GM19035 (cell line): ENCODE results near the gene MTLN.
A peak's percentile ranks its signal among the peaks of the same experiment; 100 is the strongest.
"Not testable (repeated sequence)": the region's sequence is repeated elsewhere in the genome, so short reads cannot be mapped to it uniquely, and the experiment has no call there.

ENCODE experiments used
- ATAC-seq: cut with Tn5 transposase; IDR thresholded peaks from one replicate; pipeline ENCODE4 v1.9.1; 2021; ENCODE audit not compliant: unreplicated experiment

The MTLN gene

DNA sequence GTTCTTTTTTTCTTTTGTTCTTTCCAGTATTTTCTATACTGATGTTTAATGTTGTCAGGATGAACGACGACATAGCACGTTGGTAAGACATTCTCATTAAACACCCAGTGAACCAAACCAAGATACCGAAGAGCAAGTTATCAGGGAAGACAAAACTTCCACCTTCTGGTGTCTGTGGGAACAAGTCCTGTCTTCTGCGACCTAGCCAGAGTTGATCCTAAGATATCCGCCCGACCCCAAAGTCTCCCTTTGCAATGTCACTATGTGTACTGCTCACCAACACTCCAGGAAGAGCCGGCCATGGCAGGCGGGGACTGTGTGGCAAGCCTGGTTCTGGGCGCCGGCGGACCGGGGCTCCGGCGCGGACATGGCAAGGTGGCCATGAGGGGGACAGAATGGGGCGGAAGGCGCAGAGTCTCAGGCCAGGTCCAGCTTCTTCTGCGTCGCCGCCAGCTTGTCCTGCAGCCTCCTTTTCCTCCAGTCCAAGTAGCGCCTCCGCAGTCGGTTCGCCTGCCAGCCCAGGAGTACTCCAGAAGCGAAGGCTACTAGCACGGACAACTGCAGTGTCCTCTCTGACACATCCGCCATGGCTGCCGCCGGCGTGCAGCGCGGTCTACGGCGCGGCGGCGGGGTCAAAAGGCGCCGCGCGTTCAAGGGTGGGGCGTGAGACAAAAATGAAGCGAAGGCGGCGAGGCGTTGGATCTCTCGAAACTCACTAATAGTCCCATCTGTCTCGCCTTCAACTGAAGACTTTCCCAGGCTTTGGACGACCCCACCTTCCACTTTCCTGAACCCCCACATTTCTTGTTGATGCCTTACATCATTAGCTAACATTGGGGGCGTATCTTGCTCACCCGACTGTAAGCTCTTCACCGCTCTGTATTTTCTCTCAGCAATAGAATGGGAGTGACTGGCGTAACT is at the start of gene MTLN:
Gene MTLN, minus strand, starts transcription at position 610 of the 921 bp plus-strand sequence. Its CDS starts 22 bp downstream, at position 588.
- peak; percentile 91 for ATAC-seq

DNA sequence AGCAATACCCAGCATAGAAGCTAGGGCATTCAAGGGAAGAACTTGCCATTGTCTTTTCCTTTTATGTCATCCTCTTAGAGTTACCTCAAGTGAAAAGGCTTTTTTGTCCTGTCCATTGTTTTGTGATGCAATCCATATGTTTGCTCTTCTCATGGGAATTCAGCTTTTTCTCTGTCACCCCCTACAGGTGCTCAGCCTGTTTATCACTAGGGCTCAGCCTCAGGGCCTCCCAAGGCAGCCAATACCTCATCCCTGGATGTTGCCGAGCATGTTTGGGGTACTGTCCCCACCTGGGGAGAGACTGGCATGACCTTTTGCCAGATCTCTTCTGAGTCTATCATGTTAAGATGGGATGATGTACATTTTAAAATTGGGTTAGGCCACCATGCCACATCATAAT is 49.6 kb upstream of the MTLN start:
- ATAC-seq, result not testable (repeated sequence)

GRCh38 chr2:110248081-110248795 is 35.9 kb upstream of the MTLN start:
- ATAC-seq, result not testable (repeated sequence)

- ATAC-seq, result not testable (repeated sequence)
These were observed 33.4 kb upstream of the MTLN start for GRCh38 chr2:110245488-110246435.

DNA sequence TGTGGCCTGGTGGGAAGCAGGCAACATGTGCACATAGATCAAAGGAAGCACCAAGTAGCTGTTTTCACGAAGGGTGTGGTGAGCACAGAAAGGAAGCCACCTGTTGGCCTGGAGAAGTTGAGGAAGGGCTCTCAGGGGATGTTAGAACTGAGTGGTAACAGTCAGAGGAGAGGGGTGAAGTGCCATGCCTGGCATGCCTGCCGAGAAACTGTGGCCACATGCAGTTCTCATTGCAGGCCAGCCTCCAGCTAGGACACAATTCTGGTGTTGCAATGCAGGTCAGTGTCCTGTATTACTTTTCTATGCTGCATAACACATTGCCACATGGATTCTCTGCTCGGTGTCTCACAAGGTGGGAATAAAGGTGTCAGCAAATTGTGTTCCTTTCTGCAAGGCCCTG is 30.9 kb upstream of the MTLN start:
- not testable (repeated sequence) for ATAC-seq

DNA sequence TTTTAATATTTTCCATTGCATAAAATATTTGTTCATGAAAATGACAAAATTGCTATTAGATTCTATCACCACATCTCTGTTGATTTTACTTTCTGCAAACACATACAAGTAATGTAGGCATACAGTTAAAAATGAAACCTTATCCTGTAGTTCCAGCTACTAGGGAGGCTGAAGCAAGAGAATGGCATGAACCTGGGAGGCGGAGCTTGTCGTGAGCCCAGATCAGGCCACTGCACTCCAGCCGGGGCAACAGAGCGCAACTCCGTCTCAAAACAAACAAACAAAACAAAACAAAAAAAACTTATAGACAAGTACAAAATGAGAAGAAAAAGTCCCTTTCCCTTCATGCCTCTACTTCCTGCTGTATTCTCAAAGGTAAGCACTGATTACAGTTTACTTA is 22.2 kb upstream of the MTLN start:
- not testable (repeated sequence) for ATAC-seq

DNA sequence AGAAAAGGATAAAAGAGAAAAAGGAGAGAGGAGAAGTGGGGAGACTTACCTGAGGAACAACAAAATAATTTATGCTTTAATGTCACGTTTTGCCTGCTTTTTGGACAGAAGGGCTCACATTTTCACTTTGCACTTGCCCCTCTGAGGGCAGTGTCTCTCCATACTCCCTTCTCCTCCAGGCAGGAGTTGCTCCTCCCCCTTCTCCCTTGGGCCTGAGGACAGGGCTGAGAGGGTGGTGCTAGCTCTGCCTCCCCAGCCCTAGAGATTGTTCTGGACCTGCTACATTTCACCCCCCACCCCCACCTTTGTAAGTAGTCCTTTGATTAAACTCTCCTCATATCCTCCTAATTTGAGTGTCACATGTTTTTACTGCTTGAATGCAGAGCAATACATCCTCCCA is 17.5 kb upstream of the MTLN start:
- ATAC-seq, result not testable (repeated sequence)

DNA sequence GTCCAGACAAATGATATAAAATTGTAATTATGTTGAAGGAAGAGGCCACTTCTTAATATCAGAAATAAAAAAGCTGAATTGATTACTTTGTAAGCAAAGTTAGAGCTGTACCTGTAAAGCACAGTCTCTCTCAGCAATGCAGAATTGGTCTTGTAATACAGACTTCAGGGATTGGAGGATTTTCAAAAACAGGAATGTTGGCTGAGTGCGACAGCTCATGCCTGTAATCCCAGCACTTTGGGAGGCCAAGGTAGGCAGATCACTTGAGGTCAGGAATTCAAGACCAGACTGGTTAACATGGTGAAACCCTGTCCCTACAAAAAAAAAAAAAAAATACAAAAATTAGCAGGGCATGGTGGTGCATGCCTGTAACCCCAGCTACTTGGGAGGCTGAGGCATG is 10.3 kb upstream of the MTLN start:
- ATAC-seq, result not testable (repeated sequence)

- no peak for ATAC-seq
These were observed 9.6 kb upstream of the MTLN start for GRCh38 chr2:110221938-110222337.

GRCh38 chr2:110220190-110220564 is 7.8 kb upstream of the MTLN start:
- no peak for ATAC-seq

- no peak for ATAC-seq
These were observed 7.3 kb upstream of the MTLN start for GRCh38 chr2:110219496-110220189.

DNA sequence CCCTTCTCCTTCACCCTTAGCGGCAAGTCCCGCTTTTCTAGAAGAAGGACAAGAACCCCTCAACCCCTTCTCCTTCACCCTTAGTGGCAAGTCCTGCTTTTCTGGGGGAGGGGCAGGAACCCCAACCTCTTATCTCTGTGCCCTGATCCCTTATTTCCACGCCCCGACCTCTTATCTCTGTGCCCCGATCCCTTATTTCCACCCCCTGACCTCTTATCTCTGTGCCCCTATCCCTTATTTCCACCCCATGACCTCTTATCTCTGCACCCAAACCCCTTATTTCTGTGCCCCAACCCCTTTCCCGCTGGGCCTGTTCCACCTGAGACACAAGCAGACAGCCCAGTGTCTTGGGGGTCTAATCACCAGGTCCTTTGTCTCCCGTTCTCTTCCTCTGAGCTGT is 6.5 kb upstream of the MTLN start:
- ATAC-seq, result not testable (repeated sequence)

DNA sequence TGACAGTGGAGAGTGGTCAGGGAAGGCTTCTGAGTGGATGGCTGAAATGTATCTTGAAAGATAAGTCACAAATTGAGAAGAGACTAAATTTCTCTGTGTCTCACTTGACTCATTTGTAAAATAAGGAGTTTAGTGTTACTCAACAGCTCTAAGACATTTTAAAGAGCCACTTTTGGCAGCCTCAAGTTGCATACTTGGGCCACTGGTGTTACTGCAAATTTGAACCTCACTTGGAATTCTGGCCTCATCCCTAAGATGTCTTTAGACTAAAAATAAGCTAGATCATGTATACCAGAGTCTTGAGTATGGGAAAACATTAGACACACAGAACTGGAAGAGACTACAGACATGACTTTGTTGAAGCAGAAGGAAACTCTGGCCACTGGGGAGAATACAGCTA is 4.5 kb upstream of the MTLN start:
- no peak for ATAC-seq

- no peak for ATAC-seq
These were observed 3.9 kb upstream of the MTLN start for GRCh38 chr2:110216199-110216598.

DNA sequence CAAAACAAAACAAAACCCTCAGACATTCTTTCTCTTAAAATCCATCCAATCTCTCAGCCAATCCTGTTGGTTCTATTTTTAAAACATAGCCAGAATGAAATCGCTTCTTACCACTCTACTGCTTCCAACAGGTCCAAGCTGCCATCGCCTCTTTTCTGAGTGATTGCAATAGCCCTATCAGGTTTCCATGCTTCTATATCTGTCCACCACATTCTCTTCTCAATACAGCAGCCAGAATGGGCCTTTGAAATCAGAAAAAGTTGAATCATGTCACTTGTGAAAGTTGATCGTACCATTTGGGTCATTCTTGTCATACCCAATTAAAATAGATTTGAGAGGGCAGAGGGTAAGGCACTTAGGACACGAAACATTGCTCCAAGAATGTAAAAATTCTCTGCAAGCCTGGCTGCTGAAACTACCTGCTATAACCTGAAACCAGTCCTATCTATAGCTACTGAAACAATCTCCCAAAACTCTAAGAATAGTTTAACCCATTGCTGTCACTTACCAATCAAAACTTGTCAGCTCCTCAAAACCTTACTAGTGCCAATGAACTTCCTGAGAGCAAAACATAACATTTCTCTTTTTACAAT is 3.3 kb upstream of the MTLN start:
- ATAC-seq, result no peak

- no peak for ATAC-seq
These were observed 2.7 kb upstream of the MTLN start for GRCh38 chr2:110215091-110215490.

DNA sequence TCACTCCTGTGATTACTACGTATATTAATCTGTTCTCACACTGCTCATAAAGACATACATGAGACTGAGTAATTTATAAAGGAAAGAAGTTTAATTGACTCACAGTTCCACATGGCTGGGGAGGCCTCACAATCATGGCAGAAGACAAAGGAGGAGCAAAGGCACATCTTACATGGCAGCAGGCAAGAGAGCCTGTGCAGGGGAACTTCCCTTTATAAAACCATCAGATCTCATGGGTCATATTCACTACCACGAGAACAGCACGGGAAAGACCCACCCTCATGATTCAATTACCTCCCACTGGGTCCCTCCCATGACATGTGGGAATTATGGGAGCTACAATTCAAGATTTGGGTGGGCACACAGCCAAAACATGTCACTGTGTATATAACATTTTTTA is 1.2 kb upstream of the MTLN start:
- ATAC-seq, result not testable (repeated sequence)

GRCh38 chr2:110205660-110206455 is 6.5 kb downstream of the MTLN start:
- ATAC-seq, result no peak
